Mesenchymal stem cell (in vitro differentiated cells and primary cell): ENCODE results near the gene IMPA2.
A peak's percentile ranks its signal among the peaks of the same experiment; 100 is the strongest.
"Not testable (repeated sequence)": the region's sequence is repeated elsewhere in the genome, so short reads cannot be mapped to it uniquely, and the experiment has no call there.

Experiments
- DNase-seq: peaks from one replicate; pipeline ENCODE4 v3.0.0-alpha.2; 2013
- H2AFZ ChIP-seq: one replicate; pipeline ENCODE4 v1.6.1; 2013; ENCODE audit warnings: low read depth, mild to moderate bottlenecking, control low read depth, inconsistent platforms, low read length, moderate library complexity
- H2AK5ac ChIP-seq: 2 replicates; pipeline ENCODE4 v1.6.1; 2013; ENCODE audit warnings: low read length, moderate library complexity, mild to moderate bottlenecking, inconsistent platforms; ENCODE audit not compliant: severe bottlenecking
- H2BK120ac ChIP-seq: one replicate; pipeline ENCODE4 v1.6.1; 2013; ENCODE audit warnings: low read depth, mild to moderate bottlenecking, inconsistent platforms, low read length, moderate library complexity
- H2BK12ac ChIP-seq, 2 experiments: one replicate each; pipeline ENCODE4 v1.6.1; 2013; ENCODE audit warnings: inconsistent platforms in 2 of 2, low read length in 2 of 2, mild to moderate bottlenecking in 2 of 2, moderate library complexity in 2 of 2, control low read depth in 1 of 2
- H2BK15ac ChIP-seq: one replicate; pipeline ENCODE4 v1.6.1; 2013; ENCODE audit warnings: mild to moderate bottlenecking, low read depth, inconsistent platforms; ENCODE audit not compliant: poor library complexity, severe bottlenecking
- H2BK5ac ChIP-seq: 2 replicates; pipeline ENCODE4 v1.6.1; 2013; ENCODE audit warnings: low read depth, mild to moderate bottlenecking, low read length, control low read depth, inconsistent platforms; ENCODE audit not compliant: poor library complexity, severe bottlenecking
- H3K14ac ChIP-seq, 2 experiments: one replicate each; pipeline ENCODE4 v1.6.1; 2013; ENCODE audit warnings: inconsistent platforms in 2 of 2, low read length in 2 of 2, control low read depth in 1 of 2, mild to moderate bottlenecking in 1 of 2, moderate library complexity in 1 of 2
- H3K18ac ChIP-seq, 2 experiments: one replicate each; pipeline ENCODE4 v1.6.1; 2013; ENCODE audit warnings: inconsistent platforms in 2 of 2, low read length in 2 of 2, control low read depth in 1 of 2, low read depth in 1 of 2, mild to moderate bottlenecking in 1 of 2
- H3K23ac ChIP-seq, 2 experiments: one replicate each; pipeline ENCODE4 v1.6.1; 2013; ENCODE audit warnings: inconsistent platforms in 2 of 2, low read length in 2 of 2, mild to moderate bottlenecking in 2 of 2, moderate library complexity in 2 of 2, control low read depth in 1 of 2
- H3K27ac ChIP-seq: 2 replicates; pipeline ENCODE4 v1.5.1; 2013; ENCODE audit warnings: mild to moderate bottlenecking, moderate library complexity, low read length, control low read depth, inconsistent platforms; ENCODE audit not compliant: poor library complexity, severe bottlenecking
- H3K27me3 ChIP-seq, 2 experiments: 2 replicates each; pipeline versions ENCODE4 v1.6.1 to v1.7.0; 2013; ENCODE audit warnings: low read length in 2 of 2, mild to moderate bottlenecking in 2 of 2, moderate library complexity in 2 of 2, control low read depth in 1 of 2, inconsistent platforms in 1 of 2; ENCODE audit not compliant: control insufficient read depth in 1 of 2, insufficient read depth in 1 of 2
- H3K36me3 ChIP-seq, 2 experiments: 2 replicates each; pipeline versions ENCODE4 v1.6.1 to v1.7.0; 2013; ENCODE audit warnings: low read length in 2 of 2, control low read depth in 1 of 2, inconsistent platforms in 1 of 2, low read depth in 1 of 2, mild to moderate bottlenecking in 1 of 2; ENCODE audit not compliant: insufficient read depth in 2 of 2, control insufficient read depth in 1 of 2
- H3K4ac ChIP-seq, 2 experiments: one replicate each; pipeline ENCODE4 v1.6.1; 2013; ENCODE audit warnings: inconsistent platforms in 2 of 2, low read length in 2 of 2, mild to moderate bottlenecking in 2 of 2, moderate library complexity in 2 of 2, control low read depth in 1 of 2, low read depth in 1 of 2
- H3K4me1 ChIP-seq: 2 replicates; pipeline ENCODE4 v1.6.1; 2013; ENCODE audit warnings: low read depth, low read length, control low read depth; ENCODE audit not compliant: control insufficient read depth, insufficient read depth
- H3K4me2 ChIP-seq: 2 replicates; pipeline ENCODE4 v1.6.1; 2013; ENCODE audit warnings: low read length, mild to moderate bottlenecking, inconsistent platforms; ENCODE audit not compliant: poor library complexity, severe bottlenecking
- H3K4me3 ChIP-seq, 2 experiments: 2 replicates each; pipeline versions ENCODE4 v1.5.1 to v1.7.0; 2013; ENCODE audit warnings: low read length in 2 of 2, mild to moderate bottlenecking in 2 of 2, control low read depth in 1 of 2, low read depth in 1 of 2; ENCODE audit not compliant: insufficient read depth in 1 of 2
- H3K79me1 ChIP-seq: replicated peaks from 2 replicates; pipeline ENCODE4 v1.6.1; 2013; ENCODE audit warnings: mild to moderate bottlenecking, control low read depth, low read length, inconsistent platforms; ENCODE audit not compliant: poor library complexity, severe bottlenecking
- H3K9ac ChIP-seq: 2 replicates; pipeline ENCODE4 v1.7.0; 2013; ENCODE audit warnings: mild to moderate bottlenecking, low read length, moderate library complexity
- H3K9me3 ChIP-seq: 2 replicates; pipeline ENCODE4 v1.7.0; 2013; ENCODE audit warnings: mild to moderate bottlenecking, low read length; ENCODE audit not compliant: control insufficient read depth
- H4K8ac ChIP-seq: one replicate; pipeline ENCODE4 v1.6.1; 2013; ENCODE audit warnings: inconsistent platforms, mild to moderate bottlenecking, low read length, moderate library complexity
- H4K91ac ChIP-seq: one replicate; pipeline ENCODE4 v1.6.1; 2013; ENCODE audit warnings: mild to moderate bottlenecking, low read length, inconsistent platforms
- WGBS: methylation state at CpG from one replicate; pipeline ENCODE4 v1.1.7; 2013; ENCODE audit warnings: mixed read lengths; 5-methylcytosine and 5-hydroxymethylcytosine counted together

Gene IMPA2

GRCh38 chr18:11963991-11964484, 17.3 kb upstream of the IMPA2 start:
- H2BK5ac ChIP-seq = no peak overlapping the region
- no peak overlapping the region for H3K14ac ChIP-seq
- no peaks in the 10 kb centered on the region for H3K9me3 ChIP-seq
- no peak overlapping the region for H3K18ac ChIP-seq
- H3K4me1 ChIP-seq = peaks cover 7% of the 10 kb centered on the region
- no peak overlapping the region for H4K91ac ChIP-seq
- no peak overlapping the region for H2BK120ac ChIP-seq
- no peak overlapping the region for H3K4me3 ChIP-seq
- no peaks in the 10 kb centered on the region for H3K79me1 ChIP-seq
- no peak overlapping the region for H2AK5ac ChIP-seq
- DNase-seq = no peak
- H3K27me3 ChIP-seq = no peaks in the 10 kb centered on the region
- no peak overlapping the region for H3K23ac ChIP-seq
- H3K9ac ChIP-seq = peak overlapping the region; percentile 62
- H2BK15ac ChIP-seq = no peak overlapping the region
- 54% methylated on average over 3 of the region's 3 CpGs for WGBS
- no peaks in the 10 kb centered on the region for H3K36me3 ChIP-seq
- no peak overlapping the region for H3K4me2 ChIP-seq
- no peak overlapping the region for H2BK12ac ChIP-seq
- no peak overlapping the region for H4K8ac ChIP-seq
- peak overlapping the region; percentile 83 for H3K27ac ChIP-seq
- H2AFZ ChIP-seq = peak overlapping the region; percentile 60
- no peak overlapping the region for H3K4ac ChIP-seq

- no peak overlapping the region for H3K9ac ChIP-seq
- H3K36me3 ChIP-seq = no peaks in the 10 kb centered on the region
- H2AFZ ChIP-seq = no peak overlapping the region
- no peak overlapping the region for H2BK15ac ChIP-seq
- no peak overlapping the region for H4K91ac ChIP-seq
- H2BK5ac ChIP-seq = no peak overlapping the region
- H3K14ac ChIP-seq = no peak overlapping the region
- H2AK5ac ChIP-seq = no peak overlapping the region
- no peaks in the 10 kb centered on the region for H3K9me3 ChIP-seq
- no peak overlapping the region for H3K4ac ChIP-seq
- no peak overlapping the region for H3K4me2 ChIP-seq
- H2BK120ac ChIP-seq = no peak overlapping the region
- no peak overlapping the region for H3K27ac ChIP-seq
- no peaks in the 10 kb centered on the region for H3K4me1 ChIP-seq
- WGBS = 87% methylated on average over 9 of the region's 9 CpGs
- no peak overlapping the region for H3K4me3 ChIP-seq
- H2BK12ac ChIP-seq = no peak overlapping the region
- no peaks in the 10 kb centered on the region for H3K27me3 ChIP-seq
- no peak overlapping the region for H3K18ac ChIP-seq
- H3K79me1 ChIP-seq = no peaks in the 10 kb centered on the region
- no peak for DNase-seq
- no peak overlapping the region for H3K23ac ChIP-seq
- H4K8ac ChIP-seq = no peak overlapping the region
Measured at GRCh38 chr18:11969904-11970835, 11.1 kb upstream of the IMPA2 start.

GRCh38 chr18:11970836-11971226, 10.5 kb upstream of the IMPA2 start:
- not testable (repeated sequence) for H3K27ac ChIP-seq, H3K9ac ChIP-seq, H2BK5ac ChIP-seq, H3K4me1 ChIP-seq, H3K79me1 ChIP-seq, H3K27me3 ChIP-seq, H3K4ac ChIP-seq, H4K8ac ChIP-seq, H3K4me3 ChIP-seq, H4K91ac ChIP-seq, H2BK120ac ChIP-seq, H2AFZ ChIP-seq, H2BK15ac ChIP-seq, H3K18ac ChIP-seq, H3K36me3 ChIP-seq, H2BK12ac ChIP-seq, H3K14ac ChIP-seq, DNase-seq, H3K9me3 ChIP-seq, H3K23ac ChIP-seq, H2AK5ac ChIP-seq, H3K4me2 ChIP-seq
- WGBS = 97% methylated on average over 7 of the region's 8 CpGs

GRCh38 chr18:11972371-11973174, 8.7 kb upstream of the IMPA2 start:
- H4K8ac ChIP-seq = no peak overlapping the region
- no peak overlapping the region for H3K4me2 ChIP-seq
- H3K27ac ChIP-seq = no peak overlapping the region
- no peaks in the 10 kb centered on the region for H3K9me3 ChIP-seq
- no peak overlapping the region for H2AK5ac ChIP-seq
- no peak overlapping the region for H2BK15ac ChIP-seq
- no peak overlapping the region for H3K4me3 ChIP-seq
- H4K91ac ChIP-seq = no peak overlapping the region
- H3K79me1 ChIP-seq = no peaks in the 10 kb centered on the region
- no peak overlapping the region for H2BK5ac ChIP-seq
- H2BK12ac ChIP-seq = no peak overlapping the region
- no peaks in the 10 kb centered on the region for H3K36me3 ChIP-seq
- DNase-seq = no peak
- H2AFZ ChIP-seq = no peak overlapping the region
- H3K14ac ChIP-seq = no peak overlapping the region
- no peak overlapping the region for H3K9ac ChIP-seq
- H3K27me3 ChIP-seq = no peaks in the 10 kb centered on the region
- 93% methylated on average over 32 of the region's 35 CpGs for WGBS
- no peak overlapping the region for H3K18ac ChIP-seq
- no peak overlapping the region for H3K4ac ChIP-seq
- H2BK120ac ChIP-seq = no peak overlapping the region
- H3K23ac ChIP-seq = no peak overlapping the region
- peaks cover 4% of the 10 kb centered on the region for H3K4me1 ChIP-seq
